Measurements from ENCODE around the gene LARGE1.

Gene LARGE1

GRCh38 chr22:33880986-33881385 is 39.3 kb downstream of the LARGE1 start:
- TF ChIP-seq, protein P1, sequence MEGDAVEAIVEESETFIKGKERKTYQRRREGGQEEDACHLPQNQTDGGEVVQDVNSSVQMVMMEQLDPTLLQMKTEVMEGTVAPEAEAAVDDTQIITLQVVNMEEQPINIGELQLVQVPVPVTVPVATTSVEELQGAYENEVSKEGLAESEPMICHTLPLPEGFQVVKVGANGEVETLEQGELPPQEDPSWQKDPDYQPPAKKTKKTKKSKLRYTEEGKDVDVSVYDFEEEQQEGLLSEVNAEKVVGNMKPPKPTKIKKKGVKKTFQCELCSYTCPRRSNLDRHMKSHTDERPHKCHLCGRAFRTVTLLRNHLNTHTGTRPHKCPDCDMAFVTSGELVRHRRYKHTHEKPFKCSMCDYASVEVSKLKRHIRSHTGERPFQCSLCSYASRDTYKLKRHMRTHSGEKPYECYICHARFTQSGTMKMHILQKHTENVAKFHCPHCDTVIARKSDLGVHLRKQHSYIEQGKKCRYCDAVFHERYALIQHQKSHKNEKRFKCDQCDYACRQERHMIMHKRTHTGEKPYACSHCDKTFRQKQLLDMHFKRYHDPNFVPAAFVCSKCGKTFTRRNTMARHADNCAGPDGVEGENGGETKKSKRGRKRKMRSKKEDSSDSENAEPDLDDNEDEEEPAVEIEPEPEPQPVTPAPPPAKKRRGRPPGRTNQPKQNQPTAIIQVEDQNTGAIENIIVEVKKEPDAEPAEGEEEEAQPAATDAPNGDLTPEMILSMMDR (IDR thresholded peaks at IDR 0.05; ENCODE audit: insufficient read depth, low read depth, low read length, missing control alignments) = no peak
- DNase-seq (ENCODE audit: low read depth) = no peak
- no peak overlapping the region for H3K4me3 ChIP-seq (ENCODE audit: low read length)

DNA sequence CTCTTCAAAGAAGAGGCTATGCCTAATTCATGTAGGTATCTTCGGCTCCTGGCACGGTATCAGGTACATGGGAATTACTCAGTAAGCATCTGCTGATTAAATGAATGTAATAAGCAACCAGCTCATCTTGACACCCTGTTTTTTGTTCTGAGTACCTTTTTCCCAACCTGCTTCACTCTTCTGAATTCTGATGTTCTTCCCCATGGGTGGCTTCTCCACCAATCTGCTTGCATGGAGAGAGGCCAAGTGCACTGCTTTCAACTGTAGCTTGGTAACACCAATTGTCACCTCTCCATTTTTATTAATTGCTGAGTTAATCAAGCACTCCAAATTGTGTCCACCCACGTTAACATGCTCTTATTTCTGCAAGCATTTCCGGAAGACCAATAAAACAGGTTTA is 40.5 kb downstream of the LARGE1 start:
- DNase-seq (ENCODE audit: low read depth) = no peak
- TF ChIP-seq, protein P1 (IDR thresholded peaks at IDR 0.05; ENCODE audit: insufficient read depth, low read depth, low read length, missing control alignments) = no peak
- H3K4me3 ChIP-seq (ENCODE audit: low read length) = no peak overlapping the region

- no peak overlapping the region for H3K4me3 ChIP-seq (ENCODE audit: low read length)
- no peak for DNase-seq (ENCODE audit: low read depth)
- TF ChIP-seq, protein P1 (IDR thresholded peaks at IDR 0.05; ENCODE audit: insufficient read depth, low read depth, low read length, missing control alignments) = no peak
Measured at GRCh38 chr22:33875316-33875715, 45.0 kb downstream of the LARGE1 start.

GRCh38 chr22:33874206-33874605 is 46.1 kb downstream of the LARGE1 start:
- DNase-seq (ENCODE audit: low read depth) = no peak
- no peak overlapping the region for H3K4me3 ChIP-seq (ENCODE audit: low read length)
- TF ChIP-seq, protein P1 (IDR thresholded peaks at IDR 0.05; ENCODE audit: insufficient read depth, low read depth, low read length, missing control alignments) = no peak

DNA sequence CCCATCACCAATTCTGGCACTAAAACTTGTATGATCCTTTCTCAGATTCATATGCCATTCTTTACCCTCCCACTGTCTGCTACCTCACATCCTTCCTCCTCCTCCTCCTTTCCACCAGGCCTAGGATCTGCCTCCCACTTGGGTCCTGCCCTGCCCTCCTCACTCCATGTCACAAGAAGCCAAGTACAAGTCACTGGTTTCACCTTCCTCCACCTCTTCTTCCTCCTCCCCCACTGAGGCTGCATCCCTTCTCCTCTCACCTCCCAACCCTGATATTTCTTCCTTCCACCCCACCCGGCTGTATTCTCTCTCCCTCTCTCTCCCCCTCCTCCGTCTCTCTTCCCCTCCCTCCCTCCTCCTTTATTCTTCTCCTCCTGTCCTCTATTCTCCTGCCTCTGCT is 46.6 kb downstream of the LARGE1 start:
- no peak for DNase-seq (ENCODE audit: low read depth)
- TF ChIP-seq, protein P1 (IDR thresholded peaks at IDR 0.05; ENCODE audit: insufficient read depth, low read depth, low read length, missing control alignments) = no peak
- H3K4me3 ChIP-seq (ENCODE audit: low read length) = no peak overlapping the region

GRCh38 chr22:33873186-33873585 is 47.1 kb downstream of the LARGE1 start:
- TF ChIP-seq, protein P1 (IDR thresholded peaks at IDR 0.05; ENCODE audit: insufficient read depth, low read depth, low read length, missing control alignments) = no peak
- H3K4me3 ChIP-seq (ENCODE audit: low read length) = no peak overlapping the region
- no peak for DNase-seq (ENCODE audit: low read depth)

DNA sequence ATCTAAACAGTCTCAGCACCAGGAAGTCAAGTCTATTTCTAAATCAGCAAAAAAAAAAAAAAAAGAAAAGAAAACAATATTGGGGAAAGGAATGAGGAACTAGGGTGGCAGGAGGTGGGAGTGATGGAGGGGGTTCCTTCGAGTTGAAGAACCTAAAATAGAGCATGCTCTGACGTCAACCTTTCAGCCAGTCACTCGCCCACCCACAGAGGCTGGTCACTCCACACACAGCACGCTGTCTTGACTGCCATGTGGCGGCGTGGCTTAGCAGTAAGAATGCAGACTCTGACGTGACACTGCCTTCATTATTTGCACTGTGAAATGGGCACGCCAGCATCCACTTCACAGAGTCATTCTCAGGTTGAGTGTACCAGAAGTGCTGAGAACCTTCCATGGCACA is 48.3 kb downstream of the LARGE1 start:
- no peak for DNase-seq (ENCODE audit: low read depth)
- TF ChIP-seq, protein P1 (IDR thresholded peaks at IDR 0.05; ENCODE audit: insufficient read depth, low read depth, low read length, missing control alignments) = no peak
- H3K4me3 ChIP-seq (ENCODE audit: low read length) = no peak overlapping the region

All from epithelial cell of esophagus (primary cell).